ENCODE results near the gene PLAGL2.
"Not testable (repeated sequence)": the region's sequence is repeated elsewhere in the genome, so short reads cannot be mapped to it uniquely, and the experiment has no call there.

GRCh38 chr20:32177696-32178095, 29.8 kb downstream of the PLAGL2 start:
- TF ChIP-seq CTCF (conservative IDR thresholded peaks at IDR 0.05; ENCODE audit: low read length); EZH2phosphoT487 (IDR thresholded peaks at IDR 0.05; ENCODE audit: borderline replicate concordance): not testable (repeated sequence)
